Retina (tissue), 1 donor: Measurements from ENCODE around the gene EXOC2.
"Not testable (repeated sequence)": the region's sequence is repeated elsewhere in the genome, so short reads cannot be mapped to it uniquely, and the experiment has no call there.

Source experiments
- DNase-seq: peaks from one replicate; pipeline ENCODE4 v3.0.0-alpha.2; 2016

EXOC2 gene

DNA sequence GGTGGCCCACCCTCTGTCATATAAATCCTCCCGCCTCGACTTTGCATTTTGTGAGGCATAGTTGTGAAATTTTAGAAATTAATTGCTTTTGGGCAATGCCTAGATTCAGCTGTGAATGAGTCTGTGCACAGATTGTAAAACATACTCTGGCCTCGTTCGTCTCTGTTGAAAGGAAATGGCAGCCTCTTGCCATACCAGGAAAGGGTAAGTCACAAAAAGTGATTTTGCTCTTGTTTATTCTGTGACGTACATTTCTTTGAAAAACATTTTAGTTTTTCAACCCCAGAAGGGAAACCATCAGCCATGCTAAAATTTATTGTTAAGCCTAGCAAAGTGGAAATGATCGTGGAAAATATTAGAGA is 15.3 kb upstream of the EXOC2 start:
- DNase-seq = no peak

- no peak for DNase-seq
Measured at GRCh38 chr6:707576-708236, 14.8 kb upstream of the EXOC2 start.

DNA sequence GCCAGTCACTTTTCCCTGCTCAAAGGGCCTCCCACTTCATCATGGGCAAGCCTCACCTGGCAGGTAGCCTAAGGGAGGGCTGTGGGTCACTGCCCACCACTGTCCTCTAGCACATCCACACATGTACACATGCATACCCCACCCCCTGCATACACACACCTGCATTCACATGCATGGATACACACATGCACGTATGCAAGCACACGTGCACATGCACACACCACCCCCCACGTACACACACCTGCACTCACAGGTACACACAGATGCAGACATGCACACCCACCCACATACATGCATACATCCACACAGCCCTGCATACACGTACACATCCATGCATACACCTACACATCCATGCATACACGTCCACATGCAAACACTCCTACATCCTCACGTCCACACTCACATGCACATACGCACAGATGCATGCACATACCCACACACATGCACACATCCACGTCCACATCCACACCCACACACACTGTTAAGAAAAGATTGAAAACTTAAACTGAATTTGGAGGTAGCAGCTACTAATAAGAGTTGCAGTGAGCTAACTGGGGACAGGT is 14.0 kb upstream of the EXOC2 start:
- DNase-seq = no peak

DNA sequence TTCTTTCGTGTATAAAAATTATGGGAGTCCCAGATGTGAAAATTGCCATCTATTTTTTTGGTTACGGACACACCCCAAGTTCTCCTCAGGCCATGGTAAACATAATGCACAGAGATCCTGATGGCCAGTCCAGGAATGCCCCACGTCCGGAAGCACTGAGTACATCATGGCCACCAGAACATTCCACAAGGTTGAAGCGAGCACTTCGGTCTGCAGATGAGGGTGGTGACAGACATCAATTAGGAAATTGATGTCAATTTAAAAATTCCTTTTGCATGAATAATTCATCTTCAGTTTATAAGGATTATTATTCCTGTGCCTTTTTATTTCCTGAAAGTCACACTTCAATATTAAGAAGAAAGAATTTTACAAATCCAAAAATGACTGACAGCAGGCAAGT is 13.2 kb upstream of the EXOC2 start:
- DNase-seq = no peak

GRCh38 chr6:705047-705446 is 12.1 kb upstream of the EXOC2 start:
- DNase-seq = no peak

DNA sequence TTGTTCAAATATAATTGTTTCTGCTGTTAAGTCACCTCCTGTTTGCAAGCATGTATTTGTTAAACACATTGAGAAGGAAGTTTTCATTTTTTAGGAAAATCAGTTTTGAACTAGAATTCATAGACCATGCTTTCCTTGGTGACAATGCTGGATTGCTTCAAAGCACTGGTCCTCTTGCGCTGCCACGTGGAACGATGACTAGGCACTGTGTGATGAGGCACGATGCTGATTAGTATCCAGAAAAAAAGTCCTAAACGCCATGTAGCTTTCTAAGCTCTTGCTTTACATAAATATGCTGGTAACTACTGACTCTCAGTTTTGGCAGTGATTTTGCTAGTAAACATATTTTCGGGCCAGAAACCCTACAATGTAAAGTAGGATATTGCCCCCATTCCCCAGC is 11.1 kb upstream of the EXOC2 start:
- DNase-seq = no peak

DNA sequence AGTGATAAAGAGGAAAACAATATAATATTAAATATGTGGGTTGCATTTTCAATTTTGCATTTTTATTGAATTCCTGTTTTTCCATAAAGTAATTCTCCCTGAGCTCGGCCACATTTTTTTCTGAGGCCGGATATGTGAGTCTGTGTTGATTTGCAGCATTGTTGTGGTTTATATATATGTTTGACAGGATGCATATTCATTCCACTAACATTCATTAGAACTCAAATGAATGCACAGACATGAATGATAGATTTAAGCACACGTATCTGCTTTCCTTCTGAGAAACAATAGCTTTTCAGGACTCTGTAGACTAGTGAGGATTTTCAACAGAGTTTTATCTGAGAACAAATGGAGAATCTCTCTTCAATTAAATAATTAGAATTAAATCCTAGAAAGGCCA is 10.6 kb upstream of the EXOC2 start:
- no peak for DNase-seq

DNA sequence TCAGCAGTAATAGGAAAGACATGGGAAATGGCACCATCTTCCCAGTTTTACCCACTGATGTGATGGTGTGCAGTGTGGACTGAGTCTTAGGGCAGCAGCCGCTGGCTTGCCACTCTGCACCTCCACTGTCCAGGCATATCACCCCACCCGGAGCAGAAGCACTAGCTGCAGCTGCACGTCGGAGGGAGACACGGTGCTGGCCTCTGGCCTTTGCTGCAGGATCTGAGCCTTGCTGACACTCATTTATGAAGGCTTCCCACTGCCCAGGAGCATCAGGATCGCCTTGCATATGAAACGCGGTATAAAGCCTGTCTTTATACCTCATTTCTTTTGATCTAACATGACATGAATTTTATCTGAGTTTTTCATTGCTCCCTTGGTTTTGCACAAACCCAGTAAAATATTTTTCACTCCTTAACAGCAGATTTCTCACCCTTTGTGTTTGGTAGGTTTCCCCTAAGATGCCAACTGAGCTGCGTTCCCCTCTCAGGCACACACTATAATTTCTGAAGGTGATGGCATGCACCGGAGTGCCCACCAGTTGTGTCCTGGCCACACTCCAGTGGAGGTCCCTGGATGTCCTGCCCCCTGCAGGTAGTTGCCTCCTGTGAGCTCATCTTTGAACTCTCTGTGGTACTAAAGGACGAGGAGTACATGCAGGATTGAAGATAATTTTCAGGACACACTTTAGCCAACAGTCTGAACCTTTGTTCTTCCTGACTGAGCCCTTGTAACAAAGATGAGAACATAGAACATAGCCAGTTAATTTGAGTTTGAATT is 9.0 kb upstream of the EXOC2 start:
- DNase-seq = no peak

GRCh38 chr6:701215-701614 is 8.3 kb upstream of the EXOC2 start:
- DNase-seq = no peak

GRCh38 chr6:700490-700889 is 7.6 kb upstream of the EXOC2 start:
- no peak for DNase-seq

DNA sequence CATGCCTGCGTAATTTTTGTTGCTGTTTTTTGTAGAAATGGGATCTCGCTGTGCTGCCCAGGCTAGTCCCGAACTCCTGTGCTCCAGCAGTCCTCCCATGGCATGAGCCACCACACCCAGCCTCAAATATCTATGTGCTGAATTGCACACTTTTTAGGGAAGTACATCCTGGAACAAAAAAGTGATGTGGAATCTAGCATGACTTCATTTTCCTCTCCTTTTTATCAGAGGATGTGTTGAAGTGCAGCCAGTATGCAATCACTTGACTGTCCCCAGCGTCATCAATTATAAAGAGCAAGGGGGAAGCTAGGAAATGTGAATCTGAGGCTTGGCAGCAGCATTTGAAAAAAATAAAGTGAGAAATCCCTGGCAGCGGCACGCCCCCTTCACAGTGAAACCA is 6.4 kb upstream of the EXOC2 start:
- DNase-seq = no peak

- DNase-seq = not testable (repeated sequence)
Measured at GRCh38 chr6:694431-695126, 1.6 kb upstream of the EXOC2 start.

DNA sequence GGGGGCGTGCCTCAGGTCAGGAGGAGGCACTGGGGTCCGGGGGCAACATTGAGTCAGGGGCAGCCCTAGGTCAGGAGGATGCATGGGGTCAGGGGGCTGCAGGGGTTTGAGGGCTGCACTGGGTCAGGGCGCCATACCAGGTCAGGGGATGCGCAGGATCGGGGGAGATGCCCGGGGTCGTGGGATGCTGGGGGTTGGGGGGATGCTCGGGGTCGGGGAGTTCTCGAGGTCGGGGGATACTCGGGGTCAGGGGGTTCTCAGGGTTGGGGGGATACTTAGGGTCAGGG is 727 bp upstream of the EXOC2 start:
- no peak for DNase-seq

- peak; percentile 66 for DNase-seq
Measured at GRCh38 chr6:692356-692851, 535 bp downstream of the EXOC2 start.

- DNase-seq = no peak
Measured at GRCh38 chr6:689223-689622, 3.7 kb downstream of the EXOC2 start.

DNA sequence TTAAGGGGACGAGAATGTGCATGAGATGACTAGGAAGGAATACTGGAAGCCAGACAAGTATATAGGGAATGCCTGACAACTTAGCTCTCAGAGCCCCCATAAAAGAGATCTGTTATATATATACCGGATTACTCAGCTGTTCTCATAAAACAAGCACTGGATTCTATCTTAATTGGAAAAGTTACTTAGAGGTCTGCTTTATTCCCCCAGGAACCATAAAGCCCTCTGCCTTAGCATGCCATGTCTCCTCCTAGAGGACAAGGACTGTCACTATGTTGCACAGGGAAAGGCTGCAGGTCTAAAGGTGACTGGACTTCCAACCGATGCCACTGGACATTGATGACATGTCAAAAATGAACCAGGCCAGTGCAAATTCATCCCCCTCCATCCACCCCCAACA is 6.4 kb downstream of the EXOC2 start:
- DNase-seq = no peak

DNA sequence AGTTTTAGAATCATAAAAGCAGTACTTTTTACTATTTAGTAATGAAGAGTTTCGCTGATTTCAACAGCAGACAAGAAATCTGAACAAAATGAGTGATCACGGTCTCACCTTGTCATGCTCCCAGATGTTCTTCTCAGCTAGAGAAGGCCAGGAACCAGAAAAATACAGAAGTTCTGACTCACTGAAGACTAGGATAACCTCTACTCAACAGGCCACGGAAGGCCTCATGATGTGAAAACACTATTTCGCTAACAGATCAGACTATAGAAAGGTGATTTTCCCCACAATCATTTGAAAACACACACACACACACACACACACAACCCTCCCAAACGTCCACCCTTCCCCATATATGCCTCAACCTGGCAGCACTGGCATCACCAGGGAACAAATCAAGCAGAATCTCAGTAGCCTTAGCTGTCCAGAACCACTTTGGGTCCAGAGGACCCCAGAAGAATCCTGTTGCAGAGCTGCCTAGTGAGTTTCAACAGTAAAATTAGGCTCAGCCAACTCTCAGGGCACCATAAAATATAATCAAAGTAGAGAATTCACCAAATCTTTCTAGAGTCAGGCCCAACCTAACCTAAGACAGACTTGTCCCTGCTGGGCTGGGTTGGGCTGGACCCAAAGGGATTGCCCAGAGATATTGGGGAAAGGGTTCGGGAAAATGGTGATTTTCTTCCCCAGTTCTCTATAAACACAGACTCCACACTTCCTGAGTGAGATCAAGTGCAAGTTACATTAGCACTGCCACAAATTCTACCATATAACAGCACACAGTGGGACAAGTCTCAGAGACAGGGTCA is 7.9 kb downstream of the EXOC2 start:
- no peak for DNase-seq

- peak; percentile 91 for DNase-seq
Measured at GRCh38 chr6:683742-684440, 9.0 kb downstream of the EXOC2 start.

GRCh38 chr6:680666-681340 is 12.1 kb downstream of the EXOC2 start:
- no peak for DNase-seq

DNA sequence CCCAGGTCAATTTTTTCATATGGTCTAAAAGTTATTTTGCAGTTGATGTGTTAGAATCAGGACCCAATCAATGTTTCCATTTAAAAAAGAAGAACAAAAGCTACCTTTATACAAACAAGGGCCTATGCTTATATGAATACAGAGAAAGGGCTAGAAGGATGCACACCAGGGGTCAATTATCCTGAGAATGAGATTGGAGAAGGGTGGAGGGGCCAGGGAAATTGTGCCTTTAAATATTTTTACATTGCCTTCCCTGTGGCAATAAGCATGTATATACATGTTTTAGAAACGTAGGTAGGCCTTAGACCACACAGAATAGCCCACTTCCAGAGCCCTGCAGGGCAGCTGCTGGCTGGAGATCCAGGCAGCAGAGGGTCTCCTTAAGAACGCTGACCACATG is 12.7 kb downstream of the EXOC2 start:
- DNase-seq = no peak

DNA sequence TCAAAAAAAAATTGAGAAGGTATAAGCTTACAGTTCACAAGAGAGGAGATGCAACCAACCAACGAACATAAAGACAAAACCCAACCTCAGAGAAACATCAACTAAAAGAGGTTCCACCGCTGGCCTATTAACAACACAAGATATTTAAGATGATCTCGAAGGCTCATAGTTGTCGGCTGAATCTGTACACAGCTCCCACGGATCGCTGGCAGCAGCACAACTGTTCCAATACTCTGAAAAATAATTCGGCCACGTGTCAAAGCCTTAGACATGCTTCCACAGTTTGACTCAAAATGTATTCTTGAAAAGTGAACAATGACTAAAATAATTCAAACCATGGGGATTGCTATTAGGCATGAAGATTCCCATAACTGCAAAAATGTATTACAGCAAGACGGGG is 13.7 kb downstream of the EXOC2 start:
- no peak for DNase-seq

GRCh38 chr6:678520-678919 is 14.4 kb downstream of the EXOC2 start:
- no peak for DNase-seq
